Loucy (cell line): ENCODE results near the gene RAMACL.

ENCODE experiments used
- H2AFZ ChIP-seq: fragments of 200-600 bp; sonication (generic); 2 replicates; pipeline ENCODE4 v1.6.0; 2016; ENCODE audit warnings: antibody characterized with exemption, mild to moderate bottlenecking, low read length, moderate library complexity
- H3F3A ChIP-seq: fragments of 200-600 bp; 2 replicates; pipeline ENCODE4 v1.6.0; 2016; ENCODE audit warnings: antibody characterized with exemption, low read depth, mild to moderate bottlenecking
- H3K27me3 ChIP-seq: fragments of 200-600 bp; sonication (generic); 2 replicates; pipeline ENCODE4 v1.6.1; 2014; ENCODE audit warnings: low read length, mild to moderate bottlenecking; ENCODE audit not compliant: insufficient read depth, poor library complexity, severe bottlenecking
- H3K36me3 ChIP-seq: fragments of 200-600 bp; sonication (generic); 2 replicates; pipeline ENCODE4 v1.6.1; 2016; ENCODE audit warnings: low read length; ENCODE audit not compliant: insufficient read depth
- H3K4me1 ChIP-seq: fragments of 200-600 bp; sonication (generic); 2 replicates; pipeline ENCODE4 v1.5.1; 2014; ENCODE audit warnings: low read length, mild to moderate bottlenecking; ENCODE audit not compliant: insufficient read depth, poor library complexity, severe bottlenecking
- H3K4me2 ChIP-seq: fragments of 200-600 bp; sonication (generic); 2 replicates; pipeline ENCODE4 v1.6.0; 2014; ENCODE audit warnings: antibody characterized with exemption, low read length, low read depth, mild to moderate bottlenecking; ENCODE audit not compliant: poor library complexity, severe bottlenecking
- H3K4me3 ChIP-seq: fragments of 200-600 bp; sonication (generic); 2 replicates; pipeline ENCODE4 v1.5.1; 2014; ENCODE audit warnings: low read length, mild to moderate bottlenecking, mixed read lengths; ENCODE audit not compliant: poor library complexity, severe bottlenecking
- H3K79me2 ChIP-seq: fragments of 200-600 bp; sonication (generic); 2 replicates; pipeline ENCODE4 v1.6.1; 2014; ENCODE audit warnings: low read length; ENCODE audit not compliant: insufficient read depth
- H3K9ac ChIP-seq: fragments of 200-600 bp; sonication (generic); 2 replicates; pipeline ENCODE4 v1.6.0; 2014; ENCODE audit warnings: mild to moderate bottlenecking, low read depth, low read length, moderate library complexity; ENCODE audit not compliant: poor library complexity, severe bottlenecking
- H3K9me2 ChIP-seq: fragments of 200-600 bp; sonication (generic); replicated peaks from 2 replicates; pipeline ENCODE4 v1.6.1; 2016; ENCODE audit warnings: low read depth, low read length, mixed read lengths
- H3K9me3 ChIP-seq: fragments of 200-600 bp; sonication (generic); 2 replicates; pipeline ENCODE4 v1.6.1; 2014; ENCODE audit warnings: mild to moderate bottlenecking, antibody characterized with exemption, low read length, low read depth; ENCODE audit not compliant: insufficient read depth
- H4K20me1 ChIP-seq: fragments of 200-600 bp; sonication (generic); 2 replicates; pipeline ENCODE4 v1.6.0; 2014; ENCODE audit warnings: antibody characterized with exemption, low read length, mild to moderate bottlenecking; ENCODE audit not compliant: insufficient read depth, poor library complexity, severe bottlenecking
- CTCF ChIP-seq: fragments of 200-600 bp; sonication (generic); conservative IDR thresholded peaks from 2 replicates; pipeline ENCODE4 v1.5.1; 2014; ENCODE audit warnings: mild to moderate bottlenecking, antibody characterized with exemption, low read length
- EZH2phosphoT487 ChIP-seq: fragments of 200-600 bp; IDR thresholded peaks from 2 replicates; pipeline ENCODE4 v1.6.1; 2018; ENCODE audit warnings: antibody characterized with exemption, mild to moderate bottlenecking, moderate library complexity, borderline replicate concordance

RAMACL gene

GRCh38 chr6:166604328-166604727, 17.9 kb upstream of the RAMACL start:
- Histone ChIP-seq H3K9me3 (no peaks in the 10 kb centered on the region), H3K27me3 (no peaks in the 10 kb centered on the region), H3K4me3 (no peak overlapping the region), H3K9me2 (no peaks in the 10 kb centered on the region), H3K9ac (no peak overlapping the region), H4K20me1 (no peaks in the 10 kb centered on the region), H3K4me1 (no peaks in the 10 kb centered on the region), H2AFZ (no peak overlapping the region), H3F3A (no peaks in the 10 kb centered on the region), H3K4me2 (no peak overlapping the region), H3K79me2 (no peaks in the 10 kb centered on the region), H3K36me3 (no peaks in the 10 kb centered on the region)
- TF ChIP-seq CTCF (no peak), EZH2phosphoT487 (no peak)

GRCh38 chr6:166603043-166603690, 16.7 kb upstream of the RAMACL start:
- Histone ChIP-seq H3K4me3 (no peak overlapping the region), H3K9me2 (no peaks in the 10 kb centered on the region), H3K27me3 (no peaks in the 10 kb centered on the region), H3K36me3 (no peaks in the 10 kb centered on the region), H3K9ac (no peak overlapping the region), H3K4me1 (no peaks in the 10 kb centered on the region), H3K4me2 (no peak overlapping the region), H3K79me2 (no peaks in the 10 kb centered on the region), H3F3A (no peaks in the 10 kb centered on the region), H4K20me1 (no peaks in the 10 kb centered on the region), H2AFZ (no peak overlapping the region), H3K9me3 (no peaks in the 10 kb centered on the region)
- TF ChIP-seq CTCF (no peak), EZH2phosphoT487 (no peak)

GRCh38 chr6:166601956-166602355, 15.5 kb upstream of the RAMACL start:
- no peak overlapping the region for H3K4me2 ChIP-seq
- no peaks in the 10 kb centered on the region for H3F3A ChIP-seq
- no peak overlapping the region for H2AFZ ChIP-seq
- H3K4me3 ChIP-seq: no peak overlapping the region
- no peaks in the 10 kb centered on the region for H3K4me1 ChIP-seq
- TF ChIP-seq CTCF (no peak), EZH2phosphoT487 (no peak)
- H3K9ac ChIP-seq: no peak overlapping the region
- H3K9me2 ChIP-seq: no peaks in the 10 kb centered on the region
- no peaks in the 10 kb centered on the region for H3K36me3 ChIP-seq
- H3K27me3 ChIP-seq: no peaks in the 10 kb centered on the region
- H3K9me3 ChIP-seq: no peaks in the 10 kb centered on the region
- no peaks in the 10 kb centered on the region for H4K20me1 ChIP-seq
- no peaks in the 10 kb centered on the region for H3K79me2 ChIP-seq
